HG03571 (cell line): ENCODE data around the gene TRPM2.
"Not testable (repeated sequence)": the region's sequence is repeated elsewhere in the genome, so short reads cannot be mapped to it uniquely, and the experiment has no call there.

Experiments
- ATAC-seq: cut with Tn5 transposase; IDR thresholded peaks from one replicate; pipeline ENCODE4 v1.9.1; 2021; ENCODE audit not compliant: unreplicated experiment

TRPM2 gene

DNA sequence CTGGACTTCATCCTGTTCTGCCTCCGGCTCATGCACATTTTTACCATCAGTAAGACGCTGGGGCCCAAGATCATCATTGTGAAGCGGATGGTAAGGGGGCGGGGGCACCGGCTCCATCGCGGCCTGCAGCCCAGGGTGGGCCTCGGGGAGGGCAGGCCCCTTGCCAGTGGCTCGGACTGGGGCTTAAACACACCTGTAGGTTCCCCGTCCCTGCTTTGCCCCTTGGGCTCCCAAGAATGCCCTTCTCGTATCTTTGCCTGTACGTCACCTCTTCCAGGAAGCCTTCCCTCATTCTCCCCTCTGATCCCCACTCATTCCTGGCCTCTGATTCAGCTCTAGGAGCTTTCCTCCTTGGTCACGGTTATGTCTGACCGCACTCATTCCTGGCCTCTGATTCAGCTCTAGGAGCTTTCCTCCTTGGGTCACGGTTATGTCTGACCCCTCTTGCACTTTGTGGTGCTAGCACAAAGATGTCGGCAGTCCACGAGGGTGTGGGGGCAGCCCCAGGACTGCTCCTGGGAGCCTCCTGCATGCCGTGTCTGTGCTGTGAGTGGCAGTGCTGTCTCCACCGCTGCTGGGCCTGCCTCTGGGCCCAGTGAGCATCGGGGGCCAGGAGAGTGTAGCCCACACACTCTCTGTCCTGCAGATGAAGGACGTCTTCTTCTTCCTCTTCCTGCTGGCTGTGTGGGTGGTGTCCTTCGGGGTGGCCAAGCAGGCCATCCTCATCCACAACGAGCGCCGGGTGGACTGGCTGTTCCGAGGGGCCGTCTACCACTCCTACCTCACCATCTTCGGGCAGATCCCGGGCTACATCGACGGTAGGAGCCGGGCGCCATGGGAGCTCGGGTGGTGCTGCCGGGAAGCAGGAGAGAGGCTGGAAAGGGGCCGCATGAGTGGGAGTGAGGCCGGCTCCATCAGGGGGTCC lies 52.8 kb downstream of the TRPM2 start:
- no peak for ATAC-seq

DNA sequence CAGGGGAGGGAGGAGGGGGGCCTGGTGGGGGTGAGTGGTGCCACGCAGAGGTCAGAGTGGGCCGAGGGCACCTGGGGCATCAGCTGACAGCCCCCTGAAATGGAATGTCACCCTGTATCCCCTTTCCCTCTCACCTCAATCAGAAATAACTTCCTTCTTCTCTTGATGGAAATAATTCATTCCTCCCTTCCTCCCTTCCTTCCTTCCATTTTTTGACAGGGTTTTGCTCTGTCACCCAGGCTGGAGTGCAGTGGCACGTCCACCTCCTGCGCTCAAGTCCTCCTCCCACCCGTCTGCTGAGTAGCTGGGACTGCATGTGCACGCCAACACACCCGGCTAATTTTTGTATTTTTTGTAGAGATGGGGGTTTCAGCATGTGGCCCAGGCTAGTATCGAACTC lies 53.5 kb downstream of the TRPM2 start:
- no peak for ATAC-seq

DNA sequence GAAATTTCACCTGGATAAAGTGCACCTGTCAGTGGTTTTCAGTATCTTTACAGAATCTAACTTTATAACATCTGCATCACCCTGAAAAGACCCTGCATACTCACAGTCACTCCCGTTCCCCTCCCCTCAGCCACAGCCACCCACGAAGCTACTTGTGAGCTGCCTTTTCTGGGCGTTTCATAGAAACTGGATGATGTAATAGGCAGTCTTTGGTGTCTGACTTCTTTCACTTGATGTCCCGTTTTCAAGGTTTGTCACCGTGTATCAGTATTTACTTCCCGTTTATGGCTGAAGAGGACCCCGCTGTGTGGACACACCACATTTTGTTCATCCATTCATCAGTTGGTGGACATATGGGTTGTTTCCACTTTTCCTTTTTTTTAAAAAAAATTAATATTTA lies 54.1 kb downstream of the TRPM2 start:
- no peak for ATAC-seq

DNA sequence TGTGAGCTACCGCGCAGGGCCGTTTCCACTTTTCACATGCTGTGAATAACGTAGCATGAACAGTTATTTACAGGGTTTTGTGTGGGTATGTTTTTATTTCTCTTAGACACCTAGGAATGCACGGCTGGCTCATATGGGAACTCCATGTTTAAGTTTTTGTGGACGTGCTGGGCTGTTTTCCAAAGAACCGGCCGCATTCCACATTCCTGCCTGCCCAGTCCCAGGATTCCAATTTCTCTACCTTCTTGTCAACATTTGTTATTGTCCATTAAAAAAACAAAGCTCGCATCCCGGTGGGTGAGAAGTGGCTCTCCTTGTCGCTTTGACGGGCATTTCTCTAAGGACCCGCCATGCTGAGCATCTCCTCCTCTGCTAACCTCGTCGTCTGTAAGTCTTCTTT lies 54.8 kb downstream of the TRPM2 start:
- no peak for ATAC-seq

DNA sequence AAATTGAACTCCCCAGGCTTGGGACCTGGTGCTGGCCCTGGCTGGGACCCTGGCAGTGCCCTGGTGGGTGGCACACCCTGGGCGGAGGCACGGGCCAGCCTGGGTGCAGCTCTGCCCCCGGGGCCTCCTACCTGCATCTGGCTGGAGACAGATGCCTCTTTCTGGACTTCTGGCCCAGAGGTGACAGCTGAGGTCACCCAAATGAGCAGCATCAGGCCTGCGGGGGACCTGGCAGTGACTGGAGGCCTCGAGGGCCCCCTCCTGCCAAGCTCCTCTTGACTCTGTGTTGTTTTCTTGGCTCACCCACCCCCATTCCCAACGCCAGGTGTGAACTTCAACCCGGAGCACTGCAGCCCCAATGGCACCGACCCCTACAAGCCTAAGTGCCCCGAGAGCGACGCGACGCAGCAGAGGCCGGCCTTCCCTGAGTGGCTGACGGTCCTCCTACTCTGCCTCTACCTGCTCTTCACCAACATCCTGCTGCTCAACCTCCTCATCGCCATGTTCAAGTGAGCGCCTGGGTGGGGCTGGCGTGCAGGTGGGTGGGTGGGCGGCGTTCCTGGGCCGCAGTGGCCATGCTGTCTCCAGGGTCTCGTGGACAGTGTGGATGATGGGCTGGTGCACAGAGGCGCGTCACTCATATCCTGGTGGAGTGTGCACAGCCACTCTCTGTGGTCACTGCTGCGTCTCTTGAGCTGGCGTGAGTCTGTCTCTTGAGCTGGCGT lies 60.3 kb downstream of the TRPM2 start:
- ATAC-seq = no peak

DNA sequence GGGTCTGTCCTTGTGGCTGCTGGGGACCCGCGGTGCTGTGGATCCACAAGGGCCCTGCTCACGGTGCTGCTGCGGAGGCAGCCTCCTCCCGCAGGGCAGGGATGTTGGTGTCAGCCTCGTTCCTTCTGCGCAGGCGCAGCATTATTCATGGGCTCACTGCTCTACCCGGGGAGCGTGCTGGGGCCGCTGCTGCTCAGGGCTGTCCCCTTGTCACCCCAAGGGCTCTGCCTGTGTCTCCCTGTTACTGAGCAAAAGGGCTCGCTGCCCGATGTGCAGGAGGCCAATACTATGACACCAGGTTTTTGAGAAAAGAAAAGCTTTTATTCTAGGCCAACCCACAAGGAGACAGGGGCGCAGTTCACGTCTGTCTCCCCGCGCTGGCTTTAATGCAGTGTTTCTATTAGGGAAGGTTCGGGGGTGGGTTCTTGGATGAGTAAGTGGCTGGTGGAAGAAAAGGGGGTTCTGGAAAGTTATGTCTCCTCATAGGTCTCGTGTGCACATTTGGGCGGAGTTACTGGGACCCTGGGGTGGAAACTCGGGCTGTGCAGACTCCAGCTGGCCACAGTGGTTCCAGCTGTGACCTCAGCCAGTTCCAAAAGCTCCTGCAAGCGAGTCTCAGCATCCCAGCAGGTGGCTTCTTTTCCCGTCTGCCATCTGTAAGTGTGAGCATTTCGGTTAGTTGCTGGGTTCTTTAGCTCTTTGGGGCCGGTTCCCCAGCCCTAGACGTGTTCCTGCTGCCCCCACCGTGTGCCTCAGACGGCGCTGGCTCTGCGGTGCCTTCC lies 61.1 kb downstream of the TRPM2 start:
- ATAC-seq = no peak

DNA sequence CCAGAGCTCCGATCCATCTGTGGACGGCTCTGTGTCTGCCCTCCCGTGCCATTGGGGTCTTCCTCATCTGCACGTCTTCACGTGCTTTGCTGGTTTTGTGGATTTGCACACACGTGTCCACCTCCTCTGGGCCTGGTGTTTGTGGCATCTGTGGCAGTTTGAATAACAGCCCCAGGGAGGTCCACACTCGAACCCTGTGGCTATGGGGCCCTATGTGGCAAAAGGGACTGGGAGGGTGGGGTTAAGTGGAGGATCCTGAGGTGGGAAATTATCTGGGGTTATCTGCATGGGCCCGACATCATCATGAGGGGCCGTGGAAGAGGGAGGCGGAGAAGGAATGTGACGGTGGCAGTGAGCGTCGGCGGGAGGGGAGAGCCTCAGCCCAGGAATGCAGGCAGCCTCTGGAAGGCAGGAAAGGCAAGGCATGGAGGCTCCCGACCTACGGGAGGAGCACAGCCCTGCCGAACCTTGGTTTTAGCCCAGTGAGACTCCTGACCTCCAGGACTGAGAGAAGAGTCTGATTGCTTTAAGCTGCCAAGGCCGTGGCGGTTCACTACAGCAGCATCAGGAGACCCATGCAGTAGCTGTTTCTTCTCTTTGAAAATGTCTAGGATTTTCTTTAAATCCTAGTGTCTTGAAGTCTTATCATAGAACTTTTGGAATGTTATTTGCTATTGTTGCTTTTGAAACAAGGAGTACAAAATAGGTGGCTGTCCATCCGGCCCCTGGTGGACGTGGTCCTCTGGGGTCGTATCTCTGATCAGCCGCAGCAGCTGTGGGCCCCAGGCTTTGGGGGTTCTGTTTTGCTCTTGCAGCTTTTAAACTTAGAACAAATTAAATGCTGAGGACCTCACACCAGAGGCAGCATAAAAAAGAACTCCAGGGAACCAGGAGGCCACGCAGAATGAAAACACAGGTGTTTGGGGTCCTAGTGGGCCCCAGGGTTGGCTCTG lies 61.9 kb downstream of the TRPM2 start:
- no peak for ATAC-seq

DNA sequence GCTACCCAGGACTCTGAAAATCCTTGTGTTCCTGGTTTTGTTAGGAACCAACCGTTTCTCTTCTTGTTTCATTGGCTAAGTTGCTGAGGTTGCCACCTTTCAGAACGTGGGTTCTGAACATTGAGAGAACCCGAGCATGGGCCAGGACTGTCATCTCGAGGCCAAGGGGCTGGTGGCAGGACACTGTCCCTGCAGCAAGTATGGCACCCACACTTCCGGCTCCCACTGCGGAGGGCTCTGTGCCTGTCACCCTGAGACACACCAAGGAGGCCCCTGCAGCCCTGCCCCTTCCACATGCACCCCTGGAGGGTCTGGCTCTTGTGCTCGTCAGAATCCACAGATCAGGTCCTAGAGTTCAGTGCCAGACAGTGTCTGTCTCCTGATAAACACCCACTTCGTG lies 62.8 kb downstream of the TRPM2 start:
- ATAC-seq = no peak

DNA sequence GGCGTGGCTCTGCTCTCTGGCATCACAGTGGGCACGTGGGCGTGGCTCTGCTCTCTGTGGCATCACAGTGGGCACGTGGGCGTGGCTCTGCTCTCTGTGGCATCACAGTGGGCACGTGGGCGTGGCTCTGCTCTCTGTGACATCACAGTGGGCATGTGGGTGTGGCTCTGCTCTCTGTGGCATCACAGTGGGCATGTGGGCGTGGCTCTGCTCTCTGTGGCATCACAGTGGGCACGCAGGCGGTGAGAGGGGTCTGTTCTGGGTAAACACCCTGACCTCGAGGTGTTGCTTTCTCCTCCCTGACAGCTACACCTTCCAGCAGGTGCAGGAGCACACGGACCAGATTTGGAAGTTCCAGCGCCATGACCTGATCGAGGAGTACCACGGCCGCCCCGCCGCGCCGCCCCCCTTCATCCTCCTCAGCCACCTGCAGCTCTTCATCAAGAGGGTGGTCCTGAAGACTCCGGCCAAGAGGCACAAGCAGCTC lies 64.2 kb downstream of the TRPM2 start:
- ATAC-seq = not testable (repeated sequence)

DNA sequence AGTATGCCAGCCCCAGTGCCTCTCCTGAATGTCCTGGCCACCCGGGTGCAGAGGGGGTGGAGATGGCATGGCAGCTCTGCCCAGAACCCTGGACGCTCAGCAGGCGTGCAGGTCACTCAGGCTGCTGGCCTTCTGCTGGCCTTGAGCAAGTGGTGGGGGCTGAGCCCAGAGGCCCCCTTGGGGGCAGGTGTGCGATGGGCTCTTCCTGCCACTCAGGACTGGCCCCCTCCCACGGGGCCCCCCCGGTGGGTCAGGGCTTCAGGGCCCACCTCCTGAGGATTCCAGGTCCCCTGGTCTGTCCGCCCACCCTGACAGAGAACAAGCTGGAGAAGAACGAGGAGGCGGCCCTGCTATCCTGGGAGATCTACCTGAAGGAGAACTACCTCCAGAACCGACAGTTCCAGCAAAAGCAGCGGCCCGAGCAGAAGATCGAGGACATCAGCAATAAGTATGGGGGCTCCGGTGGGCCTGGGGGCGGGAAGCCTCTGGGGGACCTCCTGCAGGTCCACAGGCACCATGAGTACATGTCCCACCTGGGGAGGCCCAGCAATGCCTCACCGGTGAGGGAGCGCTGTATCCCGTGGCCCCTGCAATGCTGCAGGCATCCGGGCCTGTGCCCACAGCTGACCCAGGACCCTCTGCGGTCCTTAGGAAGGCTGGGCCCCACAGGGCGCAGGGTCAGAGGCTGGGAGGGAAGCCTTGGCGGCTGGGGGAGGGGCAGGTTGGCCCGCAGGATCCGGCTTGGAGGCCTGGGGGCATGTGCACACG lies 64.9 kb downstream of the TRPM2 start:
- ATAC-seq = no peak

DNA sequence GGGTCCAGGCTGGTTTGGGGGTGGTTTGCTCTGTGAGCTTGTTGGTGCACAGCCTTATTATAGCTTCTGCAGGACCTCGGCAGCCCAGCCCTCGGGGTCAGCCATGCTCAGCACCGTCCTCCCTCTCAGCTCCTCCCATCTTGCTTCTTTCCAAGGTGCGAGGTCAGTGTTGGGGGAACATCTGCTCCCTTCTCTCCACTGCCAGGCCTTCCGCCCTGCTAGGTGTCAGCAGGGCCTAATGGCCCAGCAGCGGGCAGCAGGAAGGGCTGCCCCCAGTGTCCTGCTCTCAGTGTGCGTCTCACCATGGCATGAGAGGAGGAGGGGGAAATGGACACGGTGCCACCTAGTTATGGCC lies 65.4 kb downstream of the TRPM2 start:
- no peak for ATAC-seq

DNA sequence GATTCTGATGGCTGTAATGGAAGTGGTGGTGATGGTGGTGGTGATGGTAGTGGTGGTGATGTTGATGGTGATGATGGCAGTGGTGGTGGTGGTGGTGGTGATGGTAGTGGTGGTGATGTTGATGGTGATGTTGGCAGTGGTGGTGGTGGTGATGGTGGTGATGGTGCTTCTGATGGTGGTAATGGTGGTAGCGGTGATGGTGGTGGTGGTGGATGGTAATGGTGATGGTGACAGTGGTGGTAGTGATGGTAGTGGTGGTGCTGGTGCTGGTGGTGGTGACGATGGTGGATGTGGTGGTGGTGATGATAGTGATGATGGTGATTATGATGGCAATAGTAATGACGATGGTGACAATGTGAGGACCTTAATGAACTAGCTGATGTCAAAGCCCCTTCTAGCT lies 66.3 kb downstream of the TRPM2 start:
- no peak for ATAC-seq

DNA sequence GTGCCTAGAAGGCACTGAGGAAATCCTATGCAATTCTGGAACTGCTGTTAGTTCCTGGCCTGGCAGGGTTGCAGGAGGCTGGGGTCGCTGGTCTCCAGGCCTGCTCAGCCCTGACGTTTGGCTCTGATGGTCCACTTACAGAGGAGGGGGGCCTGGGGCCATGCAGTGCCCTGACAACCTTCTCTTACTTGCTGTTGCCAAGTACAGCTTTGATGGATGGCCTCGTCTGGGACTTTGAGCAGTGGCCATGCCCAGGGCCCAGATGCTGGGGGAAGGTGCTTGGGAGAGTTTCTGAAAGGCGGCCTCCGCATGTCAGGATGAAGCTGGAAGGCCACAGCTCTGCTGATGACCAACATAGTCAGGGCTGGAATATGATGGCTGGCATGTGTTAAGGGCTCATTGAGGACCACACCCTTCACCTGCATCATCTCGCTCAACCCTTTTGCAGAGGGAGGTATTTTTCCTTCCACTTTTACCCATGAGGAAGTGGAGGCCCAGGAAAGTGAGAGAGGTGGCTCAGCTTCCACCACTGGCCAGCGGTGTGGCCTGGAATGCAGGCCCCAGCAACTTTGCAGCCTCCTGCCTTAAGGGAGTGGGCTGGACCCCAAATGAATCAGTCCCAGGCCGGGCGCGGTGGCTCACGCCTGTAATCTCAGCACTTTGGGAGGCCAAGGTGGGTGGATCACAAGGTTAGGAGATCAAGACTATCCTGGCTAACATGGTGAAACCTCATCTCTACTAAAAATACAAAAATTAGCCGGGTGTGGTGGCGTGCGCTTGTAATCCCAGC lies 67.2 kb downstream of the TRPM2 start:
- ATAC-seq = no peak

DNA sequence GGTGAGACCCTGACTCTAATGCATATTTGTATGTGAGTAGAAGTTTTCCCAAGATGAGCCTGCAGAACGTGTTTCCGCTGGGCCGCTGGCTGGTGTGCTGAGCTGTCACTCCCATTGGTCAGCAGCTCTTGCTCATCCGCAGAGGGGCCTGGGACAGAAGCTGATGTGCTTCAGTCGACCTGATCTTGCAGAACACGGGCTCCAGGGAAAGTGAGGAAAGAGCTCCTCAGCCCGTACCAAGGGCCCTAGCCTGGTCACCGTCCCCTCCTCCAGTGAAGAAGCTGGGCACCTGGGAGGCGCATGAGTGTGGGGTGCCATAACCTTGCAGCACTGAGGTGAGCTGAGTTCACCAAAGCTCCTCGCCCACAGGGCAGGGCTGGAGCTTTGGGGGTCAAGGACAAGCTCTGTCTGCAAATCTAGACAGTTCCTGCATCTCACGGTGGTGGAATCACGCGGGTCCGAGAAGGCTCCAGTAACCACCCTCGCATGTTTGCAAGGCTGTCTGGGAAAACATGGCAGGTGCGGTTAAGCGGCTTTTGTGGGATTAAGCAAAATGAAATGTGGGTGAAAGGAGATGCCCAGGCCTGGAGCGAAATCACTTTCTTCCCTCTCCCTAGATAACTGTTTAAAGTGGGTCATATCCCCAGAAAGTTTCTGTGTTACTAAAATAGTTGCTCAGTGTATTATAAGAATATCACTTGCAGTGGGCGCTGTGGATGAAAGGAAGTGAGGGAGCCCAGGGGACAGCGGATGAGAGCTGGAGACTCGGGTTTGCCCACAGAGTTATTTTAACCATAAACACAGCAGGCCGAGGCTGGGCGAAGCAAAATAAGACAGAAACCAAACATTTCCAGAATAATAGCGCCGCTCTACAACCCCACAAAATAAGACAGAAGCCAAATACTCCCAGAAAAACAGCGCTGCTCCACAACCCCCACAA lies 68.8 kb downstream of the TRPM2 start:
- no peak for ATAC-seq

DNA sequence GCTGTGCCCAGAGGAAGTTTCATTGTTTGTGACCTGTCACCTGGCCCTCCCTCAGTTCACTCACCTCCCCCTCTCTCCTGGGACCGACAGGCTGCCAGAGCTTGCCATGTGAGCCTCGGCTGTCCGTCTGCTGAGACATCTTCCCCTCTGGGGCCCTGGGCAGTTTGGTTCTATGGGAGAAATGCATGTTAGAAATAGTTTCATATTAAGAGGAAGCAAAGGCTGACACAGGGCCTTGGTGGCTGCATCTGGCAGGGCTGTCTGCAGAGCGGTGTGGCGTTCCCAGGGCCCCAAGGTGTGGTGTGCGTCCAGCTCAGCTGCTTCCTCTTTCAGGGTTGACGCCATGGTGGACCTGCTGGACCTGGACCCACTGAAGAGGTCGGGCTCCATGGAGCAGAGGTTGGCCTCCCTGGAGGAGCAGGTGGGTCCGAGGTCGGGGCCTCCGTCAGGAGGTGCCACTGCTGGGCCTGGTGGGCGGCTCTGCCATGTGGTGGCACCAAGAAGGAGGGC lies 69.9 kb downstream of the TRPM2 start:
- no peak for ATAC-seq

DNA sequence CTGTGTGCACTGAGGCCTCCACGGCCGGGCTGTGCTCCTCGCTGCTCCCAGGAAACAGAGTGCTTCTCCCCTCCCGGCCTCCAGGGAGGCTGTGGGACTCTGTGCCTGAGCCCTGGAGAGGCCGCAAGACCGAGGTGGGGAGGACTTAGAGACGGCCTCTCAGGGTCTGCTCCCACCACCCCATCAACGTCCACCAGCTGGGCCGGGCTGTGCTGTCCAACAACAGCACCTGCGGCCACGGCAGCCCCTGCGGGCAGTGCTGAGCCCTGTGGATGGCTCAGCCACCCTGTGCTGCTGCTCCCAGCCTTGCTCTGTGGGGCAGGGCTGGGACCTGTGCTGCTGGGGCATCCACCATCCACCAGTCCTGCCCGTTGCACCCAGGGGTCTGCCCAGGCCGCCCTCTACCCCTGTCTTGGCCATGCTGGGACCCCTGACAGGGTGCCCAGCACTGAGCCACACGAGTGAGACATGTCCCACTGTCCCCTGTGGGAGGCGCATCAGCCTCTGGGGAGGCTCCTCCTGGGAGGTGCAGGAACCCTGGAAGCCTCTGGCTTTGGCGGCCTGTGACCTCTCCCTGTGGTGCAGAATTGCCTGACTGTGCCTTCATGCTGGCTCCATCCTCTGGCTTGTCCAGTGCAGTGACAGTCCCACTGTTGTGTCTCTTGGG lies 70.7 kb downstream of the TRPM2 start:
- no peak for ATAC-seq
